Muscle of leg (tissue), 11 donors: Measurements from ENCODE around the gene ZBTB7C. TPM values are rescaled to one million over a fixed set of nuclear protein-coding genes. Genes with fewer than 3 reads are reported as not detected.
A peak's percentile ranks its signal among the peaks of the same experiment; 100 is the strongest.

ENCODE experiments used
- DNase-seq: peaks from one replicate; pipeline ENCODE4 v3.0.0; 2013
- H3K27ac ChIP-seq: one replicate; pipeline ENCODE4 v1.5.1; 2013; ENCODE audit warnings: mild to moderate bottlenecking, low read length, control low read depth
- H3K27me3 ChIP-seq: one replicate; pipeline ENCODE4 v1.6.1; 2013; ENCODE audit warnings: low read length; ENCODE audit not compliant: control insufficient read depth, insufficient read depth
- H3K36me3 ChIP-seq: one replicate; pipeline ENCODE4 v1.6.1; 2013; ENCODE audit warnings: low read length; ENCODE audit not compliant: control insufficient read depth, insufficient read depth
- H3K4me1 ChIP-seq: one replicate; pipeline ENCODE4 v1.6.1; 2013; ENCODE audit warnings: low read length; ENCODE audit not compliant: control insufficient read depth, insufficient read depth
- H3K4me3 ChIP-seq: one replicate; pipeline ENCODE4 v1.5.1; 2013; ENCODE audit warnings: low read length, control low read depth
- H3K9me3 ChIP-seq: replicated peaks from 2 replicates; pipeline ENCODE4 v1.6.1; 2013; ENCODE audit warnings: low read depth, low read length; ENCODE audit not compliant: control insufficient read depth
- WGBS: methylation state at CpG from one replicate; pipeline ENCODE4 v1.1.5; 2013; ENCODE audit warnings: missing lambda C conversion rate; ENCODE audit not compliant: insufficient coverage; 5-methylcytosine and 5-hydroxymethylcytosine counted together
- polyA plus RNA-seq, 8 donors: library from polyadenylated mRNA; unstranded; fragments of 120-200 nt; gene quantifications; one replicate each; pipeline versions ENCODE4 v1.2.1 to v1.2.3, GENCODE V29; 2013; ENCODE audit warnings: inconsistent platforms in 1 of 8, low replicate concordance in 1 of 8; ENCODE audit not compliant: insufficient read length in 8 of 8, insufficient read depth in 1 of 8
- total RNA-seq: library from RNA; stranded (reverse); fragments of 120-200 nt; gene quantifications from one replicate; pipeline ENCODE4 v1.2.4, GENCODE V29; 2013

The ZBTB7C gene
- total and polyA plus RNA-seq, 9 donors, result 2.8 to 5.6 (median 4.1) TPM

- H3K36me3 ChIP-seq, result no peaks in the 10 kb centered on the region
- H3K4me3 ChIP-seq, result no peak overlapping the region
- H3K27me3 ChIP-seq, result no peaks in the 10 kb centered on the region
- H3K4me1 ChIP-seq, result peaks cover 20% of the 10 kb centered on the region
- no peak for DNase-seq
- no CpG with 5 or more reads among the region's 4 CpGs for WGBS
- peaks cover 5% of the 10 kb centered on the region for H3K9me3 ChIP-seq
- no peak overlapping the region for H3K27ac ChIP-seq
These were observed 408.5 kb downstream of the ZBTB7C start for GRCh38 chr18:48000701-48001100.

- H3K4me3 ChIP-seq, result no peak overlapping the region
- H3K4me1 ChIP-seq, result peaks cover 20% of the 10 kb centered on the region
- H3K36me3 ChIP-seq, result no peaks in the 10 kb centered on the region
- H3K27me3 ChIP-seq, result no peaks in the 10 kb centered on the region
- H3K9me3 ChIP-seq, result peaks cover 5% of the 10 kb centered on the region
- no peak for DNase-seq
- WGBS, result 60% methylated on average over 4 of the region's 4 CpGs
- H3K27ac ChIP-seq, result no peak overlapping the region
These were observed 409.4 kb downstream of the ZBTB7C start for GRCh38 chr18:47999801-48000248.

DNA sequence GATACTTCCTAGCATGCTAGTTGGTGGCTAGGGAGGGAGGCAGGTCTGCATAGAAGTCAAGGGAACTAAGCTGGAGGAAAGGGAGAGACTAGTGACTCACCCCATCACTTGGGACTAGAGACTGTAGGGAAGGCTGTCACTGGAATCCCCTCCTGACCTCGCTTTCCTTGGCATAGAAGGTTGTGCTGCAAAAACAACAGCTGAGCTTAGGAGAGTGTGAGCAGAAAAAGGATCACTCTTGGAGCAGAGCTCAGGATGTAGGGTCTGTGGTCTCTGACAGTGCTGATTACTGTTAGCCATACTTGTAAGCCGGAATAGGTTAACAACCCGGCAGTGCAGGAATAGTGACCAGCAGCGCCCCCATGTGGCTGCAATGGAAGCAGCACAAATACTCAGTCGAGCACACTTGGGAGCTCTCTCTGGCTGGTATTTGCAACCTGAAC is 411.8 kb downstream of the ZBTB7C start:
- no peaks in the 10 kb centered on the region for H3K27me3 ChIP-seq
- H3K4me3 ChIP-seq, result no peak overlapping the region
- no peak overlapping the region for H3K27ac ChIP-seq
- peaks cover 5% of the 10 kb centered on the region for H3K9me3 ChIP-seq
- no peaks in the 10 kb centered on the region for H3K4me1 ChIP-seq
- no peaks in the 10 kb centered on the region for H3K36me3 ChIP-seq
- WGBS, result 53% methylated on average over 5 of the region's 5 CpGs
- no peak for DNase-seq

DNA sequence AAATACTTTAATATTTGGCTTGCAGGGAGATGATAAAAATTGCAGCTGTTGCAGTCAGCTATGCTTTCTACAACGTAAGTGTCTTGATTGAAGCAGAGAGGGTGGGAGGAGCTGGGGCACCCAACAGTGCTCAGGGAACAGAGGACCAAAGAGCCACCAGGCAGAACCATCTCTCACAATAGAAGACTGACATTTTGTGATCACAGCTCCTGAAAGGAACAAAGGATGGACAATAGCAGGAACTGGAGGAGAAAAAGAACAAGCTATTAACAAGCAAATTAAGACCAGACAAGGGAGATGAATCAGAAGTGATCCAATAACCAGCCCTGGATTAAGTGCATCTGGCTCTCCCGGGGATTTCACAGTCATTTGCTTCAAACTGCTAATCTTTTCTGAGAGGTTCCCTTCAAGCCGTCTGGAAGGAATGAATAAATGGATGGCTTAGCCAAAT is 413.1 kb downstream of the ZBTB7C start:
- H3K4me3 ChIP-seq, result no peak overlapping the region
- DNase-seq, result peak; percentile 38
- no peaks in the 10 kb centered on the region for H3K36me3 ChIP-seq
- H3K9me3 ChIP-seq, result peaks cover 5% of the 10 kb centered on the region
- H3K4me1 ChIP-seq, result peaks cover 2% of the 10 kb centered on the region
- no CpG with 5 or more reads among the region's 3 CpGs for WGBS
- no peaks in the 10 kb centered on the region for H3K27me3 ChIP-seq
- peak overlapping the region; percentile 40 for H3K27ac ChIP-seq

DNA sequence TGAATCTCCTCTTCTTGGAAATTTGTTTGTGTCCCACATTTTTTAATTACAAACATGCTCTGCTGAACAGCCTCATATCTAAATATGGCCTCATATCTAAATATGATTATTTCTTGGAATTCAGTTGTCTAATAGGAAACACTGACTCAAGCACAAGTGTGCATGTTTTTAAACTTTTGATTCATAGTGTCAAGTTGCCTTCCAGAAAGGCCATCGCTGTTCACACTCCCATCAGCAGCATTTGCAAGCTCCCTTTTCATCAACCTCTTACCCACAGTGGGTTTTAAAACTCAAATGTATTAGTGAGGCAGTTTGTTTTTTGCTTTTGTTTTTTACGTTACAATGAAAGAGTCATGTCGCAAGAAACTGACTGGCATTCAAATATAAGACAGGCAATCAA is 413.5 kb downstream of the ZBTB7C start:
- Histone ChIP-seq H3K4me1 (peaks cover 4% of the 10 kb centered on the region), H3K9me3 (peaks cover 5% of the 10 kb centered on the region), H3K36me3 (no peaks in the 10 kb centered on the region), H3K27me3 (no peaks in the 10 kb centered on the region), H3K4me3 (no peak overlapping the region), H3K27ac (no peak overlapping the region)
- no peak for DNase-seq
- no CpG with 5 or more reads among the region's 3 CpGs for WGBS

GRCh38 chr18:47993409-47993808 is 415.8 kb downstream of the ZBTB7C start:
- WGBS, result no CpG with 5 or more reads among the region's 1 CpG
- H3K27me3 ChIP-seq, result no peaks in the 10 kb centered on the region
- peaks cover 4% of the 10 kb centered on the region for H3K4me1 ChIP-seq
- H3K4me3 ChIP-seq, result no peak overlapping the region
- H3K27ac ChIP-seq, result no peak overlapping the region
- no peak for DNase-seq
- H3K36me3 ChIP-seq, result no peaks in the 10 kb centered on the region
- peaks cover 5% of the 10 kb centered on the region for H3K9me3 ChIP-seq

DNA sequence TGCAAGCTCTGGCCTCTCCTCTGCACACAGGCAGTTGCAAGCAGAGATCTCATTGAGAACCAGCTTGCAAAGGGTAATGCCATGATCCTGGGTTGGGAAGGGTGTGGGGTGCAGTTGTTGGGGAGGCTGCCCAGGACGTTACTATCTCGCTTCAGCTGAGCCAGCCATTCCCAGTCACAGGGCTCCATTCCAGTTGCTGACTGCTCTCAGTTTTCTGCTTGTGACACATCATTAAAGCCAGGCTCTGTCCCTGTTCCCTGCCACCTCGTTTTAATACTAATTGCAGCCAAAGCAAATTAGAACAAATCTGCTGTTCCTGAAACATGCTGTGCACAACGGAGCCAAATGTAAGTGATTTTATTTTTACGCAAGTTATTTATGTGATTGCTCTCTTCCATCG is 416.2 kb downstream of the ZBTB7C start:
- Histone ChIP-seq H3K9me3 (peaks cover 5% of the 10 kb centered on the region), H3K4me1 (peaks cover 4% of the 10 kb centered on the region), H3K36me3 (no peaks in the 10 kb centered on the region), H3K27ac (no peak overlapping the region), H3K27me3 (no peaks in the 10 kb centered on the region), H3K4me3 (no peak overlapping the region)
- 65% methylated on average over 3 of the region's 6 CpGs for WGBS
- no peak for DNase-seq

- 93% methylated on average over 2 of the region's 4 CpGs for WGBS
- no peak for DNase-seq
- H3K4me3 ChIP-seq, result no peak overlapping the region
- H3K27ac ChIP-seq, result no peak overlapping the region
- H3K27me3 ChIP-seq, result no peaks in the 10 kb centered on the region
- no peaks in the 10 kb centered on the region for H3K36me3 ChIP-seq
- H3K9me3 ChIP-seq, result peaks cover 1% of the 10 kb centered on the region
- peaks cover 4% of the 10 kb centered on the region for H3K4me1 ChIP-seq
These were observed 416.9 kb downstream of the ZBTB7C start for GRCh38 chr18:47992266-47992665.

GRCh38 chr18:47990981-47991380 is 418.2 kb downstream of the ZBTB7C start:
- 34% methylated on average over 5 of the region's 5 CpGs for WGBS
- no peak overlapping the region for H3K4me3 ChIP-seq
- H3K36me3 ChIP-seq, result no peaks in the 10 kb centered on the region
- no peaks in the 10 kb centered on the region for H3K9me3 ChIP-seq
- H3K4me1 ChIP-seq, result peaks cover 6% of the 10 kb centered on the region
- no peak for DNase-seq
- H3K27ac ChIP-seq, result no peak overlapping the region
- H3K27me3 ChIP-seq, result no peaks in the 10 kb centered on the region

DNA sequence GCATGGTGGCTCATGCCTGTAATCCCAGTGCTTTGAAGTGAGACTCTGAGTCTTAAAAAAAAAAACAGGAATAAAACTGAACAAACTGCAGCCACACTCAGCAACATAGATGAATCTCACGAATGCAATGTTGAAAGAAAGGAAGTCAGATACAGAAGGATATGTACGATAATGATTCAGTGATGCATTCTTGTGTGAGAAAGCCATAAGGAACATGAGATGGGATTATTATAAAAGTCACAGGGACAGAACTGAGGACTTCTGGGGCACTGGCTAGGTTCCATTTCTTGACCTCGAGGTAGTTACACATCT is 421.8 kb downstream of the ZBTB7C start:
- no peak overlapping the region for H3K4me3 ChIP-seq
- H3K36me3 ChIP-seq, result no peaks in the 10 kb centered on the region
- no peak overlapping the region for H3K27ac ChIP-seq
- no peaks in the 10 kb centered on the region for H3K27me3 ChIP-seq
- peaks cover 6% of the 10 kb centered on the region for H3K4me1 ChIP-seq
- no peak for DNase-seq
- WGBS, result 56% methylated on average over 1 of the region's 3 CpGs
- H3K9me3 ChIP-seq, result no peaks in the 10 kb centered on the region
